ENCODE results near the gene PDGFRB.

The PDGFRB gene

DNA sequence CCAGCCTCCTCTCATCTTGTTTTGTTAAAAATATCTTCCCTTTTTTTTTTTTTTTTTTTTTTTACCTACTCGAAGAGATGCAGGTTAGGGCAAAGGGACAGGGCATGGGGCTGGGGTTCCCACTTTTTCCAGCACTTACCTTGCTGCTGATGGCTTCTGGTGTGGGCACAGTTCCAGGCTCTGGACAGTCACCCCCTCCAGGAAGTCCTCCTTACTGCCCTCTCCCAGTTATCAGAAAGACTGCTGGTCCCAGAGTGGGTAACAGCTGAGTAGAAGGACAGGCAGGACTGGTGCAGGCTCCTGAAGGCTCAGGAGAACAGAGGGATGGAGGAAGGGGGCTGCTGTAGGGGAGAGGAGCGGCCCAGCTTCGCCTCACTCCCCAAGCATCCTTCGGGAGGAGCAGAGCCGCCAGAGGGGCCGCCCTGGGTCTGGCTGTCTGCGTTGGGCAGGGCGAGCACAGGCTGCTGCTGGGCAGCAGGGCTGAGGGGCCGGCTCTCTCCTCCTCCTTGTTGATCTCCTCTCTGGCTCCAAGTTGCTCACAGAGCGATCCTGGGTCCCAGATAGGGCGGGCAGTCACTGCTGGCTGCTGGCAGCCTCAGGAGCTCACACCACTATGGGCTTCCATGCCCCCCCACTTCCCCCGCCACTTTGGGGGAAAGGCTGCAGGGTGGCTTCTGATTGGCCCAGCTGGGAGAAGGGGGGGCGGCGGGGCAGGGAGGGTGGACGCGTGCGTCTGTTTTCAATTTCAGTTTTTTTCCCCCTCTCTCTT, at the start of gene PDGFRB:
Gene PDGFRB (minus strand): TSS at position 588 of the 769 bp plus-strand sequence. CDS start 18,798 bp downstream, outside the sequence.
- DNase-seq, result no peak

GRCh38 chr5:150204590-150204960, 48.9 kb upstream of the PDGFRB start:
- no peak for DNase-seq

DNA sequence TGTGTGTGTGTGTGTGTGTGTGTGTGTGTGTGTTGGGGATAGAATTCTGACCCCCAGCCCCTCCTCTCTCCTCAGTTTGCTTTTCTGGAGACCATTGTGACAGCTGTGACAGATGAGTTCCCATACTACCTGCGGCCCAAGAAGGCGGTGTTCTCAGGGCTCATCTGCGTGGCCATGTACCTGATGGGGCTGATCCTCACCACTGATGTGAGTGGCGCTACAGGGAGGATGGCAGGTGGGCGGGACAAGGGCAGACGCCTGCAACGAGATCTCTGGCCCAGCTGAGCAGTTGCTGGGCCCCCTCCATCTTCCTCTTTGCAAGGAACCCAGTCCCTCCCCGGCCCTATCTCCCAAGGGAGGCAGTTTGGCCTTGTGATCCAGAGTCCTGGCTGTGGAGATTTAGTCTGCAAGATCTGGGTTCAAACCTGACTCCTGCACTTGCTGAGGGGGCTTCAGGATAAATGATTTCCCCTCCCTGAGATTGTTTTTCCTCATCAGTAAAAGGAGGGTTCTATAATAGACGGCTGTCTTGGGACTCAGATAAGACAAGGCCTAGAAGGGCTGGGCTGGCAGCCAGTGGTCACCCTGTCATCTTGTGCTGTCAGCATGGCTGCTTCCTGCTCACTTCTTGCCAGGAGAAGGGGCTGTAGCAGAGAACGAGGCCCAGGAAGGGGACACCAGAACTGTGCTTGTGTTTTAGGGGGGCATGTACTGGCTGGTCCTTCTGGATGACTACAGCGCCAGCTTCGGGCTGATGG, 48.4 kb upstream of the PDGFRB start:
- no peak for DNase-seq

GRCh38 chr5:150202501-150202900, 46.9 kb upstream of the PDGFRB start:
- no peak for DNase-seq

GRCh38 chr5:150197476-150197875, 41.8 kb upstream of the PDGFRB start:
- DNase-seq, result no peak

GRCh38 chr5:150196986-150197385, 41.3 kb upstream of the PDGFRB start:
- DNase-seq, result no peak

DNA sequence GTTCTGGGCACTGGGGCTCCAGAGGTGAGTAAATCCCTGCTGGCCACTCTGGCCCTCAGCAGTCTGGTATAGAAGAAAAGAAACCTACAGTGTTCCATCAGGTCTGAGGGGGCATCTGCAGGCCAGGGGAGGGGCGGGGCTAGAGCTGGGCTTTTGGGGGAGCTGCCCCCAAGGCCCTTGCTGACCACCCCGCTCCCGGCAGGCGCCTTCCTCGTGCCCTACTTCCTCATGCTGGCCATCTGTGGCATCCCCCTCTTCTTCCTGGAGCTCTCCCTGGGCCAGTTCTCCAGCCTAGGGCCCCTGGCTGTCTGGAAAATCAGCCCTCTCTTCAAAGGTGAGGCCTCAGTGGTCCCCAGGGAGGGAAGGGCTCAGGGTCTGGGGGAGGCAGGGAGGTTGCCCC, 40.9 kb upstream of the PDGFRB start:
- no peak for DNase-seq

DNA sequence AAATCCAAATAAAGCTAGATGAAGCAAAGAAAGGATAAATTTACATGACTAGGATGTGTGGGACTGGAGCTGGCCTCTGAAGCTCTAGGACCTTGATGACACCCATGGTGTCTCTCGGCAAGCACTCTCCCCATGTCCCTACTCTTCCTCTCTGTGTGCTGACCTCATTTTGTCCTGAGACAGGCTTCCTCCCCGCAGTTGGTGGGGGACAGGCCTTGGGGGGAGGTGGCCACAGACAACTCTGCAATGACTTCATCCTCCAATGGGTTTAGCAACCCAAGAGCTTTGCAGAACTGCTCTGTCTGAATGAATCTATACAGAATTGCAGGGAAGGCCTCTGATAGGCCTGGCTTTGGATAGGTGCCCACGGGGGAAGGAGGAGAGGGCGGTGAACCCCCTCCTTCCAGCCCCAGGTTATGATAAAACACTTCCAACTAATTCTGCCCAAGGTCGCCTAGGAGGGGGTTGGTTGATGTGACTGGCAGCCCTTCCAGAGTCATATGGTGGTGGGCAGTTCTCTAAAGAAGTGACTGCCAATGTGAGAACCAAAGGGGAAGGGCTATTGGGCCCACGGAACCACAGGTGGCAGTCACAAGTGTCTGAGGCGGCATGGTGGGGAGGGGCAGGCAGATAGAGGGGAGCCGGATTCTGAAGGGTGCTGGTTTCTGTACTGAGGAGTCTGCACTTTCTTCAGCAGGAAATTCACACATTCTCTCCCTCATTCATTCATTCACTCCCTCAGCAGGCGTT, 40.3 kb upstream of the PDGFRB start:
- DNase-seq, result no peak

DNA sequence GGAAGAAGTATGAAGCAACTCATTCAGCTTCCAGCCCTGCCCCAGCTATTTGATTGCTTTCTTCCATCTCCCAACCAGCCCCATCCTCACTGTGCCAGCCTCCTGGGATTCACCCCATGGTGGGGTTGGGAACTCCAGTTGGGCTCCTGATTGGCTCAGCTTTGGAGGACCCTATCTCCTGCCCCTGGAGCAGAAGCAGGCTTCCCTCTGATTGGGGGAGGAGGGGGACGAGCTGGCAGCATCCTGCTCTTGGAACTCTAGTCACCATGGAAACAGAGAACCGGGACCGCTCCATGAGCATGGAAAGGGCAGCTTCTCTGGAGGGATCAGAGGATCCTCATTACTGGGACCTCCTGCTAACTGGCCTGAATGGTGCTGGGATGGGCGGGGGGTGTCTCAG, 36.8 kb upstream of the PDGFRB start:
- DNase-seq, result no peak

GRCh38 chr5:150190987-150191386, 35.3 kb upstream of the PDGFRB start:
- no peak for DNase-seq

- DNase-seq, result no peak
Measured at GRCh38 chr5:150190503-150190979, 34.9 kb upstream of the PDGFRB start.

GRCh38 chr5:150189728-150190502, 34.3 kb upstream of the PDGFRB start, which contains the start of gene SLC6A7:
Gene SLC6A7 (plus strand): TSS chr5:150190062. CDS start chr5:150190328, 266 bp downstream.
- DNase-seq, result no peak

- DNase-seq, result no peak
Measured at GRCh38 chr5:150189326-150189725, 33.7 kb upstream of the PDGFRB start.

- DNase-seq, result no peak
Measured at GRCh38 chr5:150188146-150188842, 32.6 kb upstream of the PDGFRB start.

GRCh38 chr5:150186897-150187296, 31.3 kb upstream of the PDGFRB start:
- no peak for DNase-seq

- DNase-seq, result no peak
Measured at GRCh38 chr5:150186137-150186536, 30.5 kb upstream of the PDGFRB start.

DNA sequence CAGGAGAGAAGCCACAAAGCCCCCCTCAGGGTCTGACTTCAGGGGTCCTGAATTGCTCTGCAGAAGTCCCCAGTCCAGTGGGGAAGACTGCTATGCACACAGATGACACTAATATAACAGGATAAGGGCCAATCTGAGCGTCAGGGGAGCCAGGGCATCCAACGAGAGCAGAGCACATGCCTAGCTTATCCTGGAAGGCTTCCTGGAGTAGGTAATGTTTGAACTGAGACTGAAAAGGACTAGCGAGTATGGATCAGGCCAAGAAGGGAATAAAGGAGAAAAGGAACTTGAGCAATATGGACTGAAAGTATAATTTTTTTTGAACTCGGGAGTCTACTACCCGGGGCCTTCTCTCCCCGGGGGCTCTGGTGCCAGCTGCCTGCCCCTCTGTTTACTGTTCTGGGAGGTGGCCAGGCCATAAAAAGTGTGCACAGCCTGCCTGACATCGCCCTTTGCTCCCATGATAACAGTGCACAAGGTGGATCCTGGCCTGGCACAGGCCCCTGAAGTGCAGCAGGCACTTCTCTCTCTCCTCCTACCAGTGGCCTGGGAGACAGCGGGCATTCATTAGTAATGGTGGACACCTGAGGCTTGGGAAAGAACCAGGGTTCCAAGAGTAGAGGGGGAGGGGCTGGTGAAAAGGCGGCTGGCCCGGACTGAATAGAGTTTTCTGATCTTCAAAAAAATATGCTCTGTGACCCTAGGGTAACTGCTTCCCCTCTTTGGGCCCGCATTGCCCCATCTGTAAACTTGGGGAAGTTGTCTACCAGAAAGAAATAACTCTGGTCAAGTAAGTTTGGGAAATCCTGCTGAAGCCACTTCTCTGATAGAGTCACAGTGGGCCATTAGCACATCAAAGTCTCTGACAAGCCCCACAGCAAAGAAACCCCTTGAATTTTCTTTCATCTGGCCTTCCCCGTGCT, 29.6 kb upstream of the PDGFRB start:
- no peak for DNase-seq

- no peak for DNase-seq
Measured at GRCh38 chr5:150184006-150184405, 28.4 kb upstream of the PDGFRB start.

DNA sequence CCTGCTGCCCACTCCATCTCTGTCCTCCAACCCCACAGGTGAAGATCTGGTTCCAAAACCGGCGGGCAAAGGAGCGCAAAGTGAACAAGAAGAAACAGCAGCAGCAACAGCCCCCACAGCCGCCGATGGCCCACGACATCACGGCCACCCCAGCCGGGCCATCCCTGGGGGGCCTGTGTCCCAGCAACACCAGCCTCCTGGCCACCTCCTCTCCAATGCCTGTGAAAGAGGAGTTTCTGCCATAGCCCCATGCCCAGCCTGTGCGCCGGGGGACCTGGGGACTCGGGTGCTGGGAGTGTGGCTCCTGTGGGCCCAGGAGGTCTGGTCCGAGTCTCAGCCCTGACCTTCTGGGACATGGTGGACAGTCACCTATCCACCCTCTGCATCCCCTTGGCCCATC, 27.8 kb upstream of the PDGFRB start:
- DNase-seq, result no peak

DNA sequence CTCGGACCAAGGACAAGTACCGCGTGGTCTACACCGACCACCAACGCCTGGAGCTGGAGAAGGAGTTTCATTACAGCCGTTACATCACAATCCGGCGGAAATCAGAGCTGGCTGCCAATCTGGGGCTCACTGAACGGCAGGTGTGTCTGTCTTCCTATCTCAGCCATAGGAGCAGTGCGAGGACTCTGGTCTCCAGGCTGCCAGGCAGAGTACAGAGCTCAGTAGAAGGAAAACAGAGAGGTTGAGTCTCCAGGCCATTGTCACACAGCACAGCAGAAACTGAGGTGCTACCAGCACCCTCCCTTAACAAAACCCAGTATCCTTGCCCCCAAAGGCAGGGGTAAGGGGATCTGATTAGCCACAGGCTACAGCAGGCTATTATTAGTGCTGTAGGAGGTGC, 27.1 kb upstream of the PDGFRB start:
- DNase-seq, result no peak
